Neural cell (in vitro differentiated cells): ENCODE measurements around the gene SKIC3. TPM values are rescaled to one million over a fixed set of nuclear protein-coding genes. Genes with fewer than 3 reads are reported as not detected.

Source experiments
- H2AFZ ChIP-seq: fragments of 200-600, 300-800 bp; sonication (generic), shearing (Covaris generic); 2 replicates; pipeline ENCODE4 v1.6.0; 2014; ENCODE audit warnings: low read depth, mild to moderate bottlenecking, antibody characterized with exemption, low read length, moderate library complexity
- H3F3A ChIP-seq: fragments of 200-600 bp; shearing (Covaris generic); 2 replicates; pipeline ENCODE4 v1.6.1; 2016; ENCODE audit warnings: mild to moderate bottlenecking, moderate library complexity, mixed read lengths, antibody characterized with exemption, low read length; ENCODE audit not compliant: insufficient read depth, poor library complexity, severe bottlenecking
- H3K27ac ChIP-seq: fragments of 200-600, 300-800 bp; sonication (generic), shearing (Covaris generic); 2 replicates; pipeline ENCODE4 v1.5.1; 2014; ENCODE audit warnings: mild to moderate bottlenecking, low read length, moderate library complexity
- H3K27me3 ChIP-seq: fragments of 300-800, 200-600 bp; sonication (generic), shearing (Covaris generic); 2 replicates; pipeline ENCODE4 v1.6.0; 2014; ENCODE audit warnings: mild to moderate bottlenecking, low read depth, low read length, moderate library complexity; ENCODE audit not compliant: insufficient read depth
- H3K36me3 ChIP-seq: fragments of 300-800, 200-600 bp; sonication (generic), shearing (Covaris generic); 2 replicates; pipeline ENCODE4 v1.5.1; 2014; ENCODE audit warnings: mild to moderate bottlenecking, antibody characterized with exemption, low read length, moderate library complexity; ENCODE audit not compliant: insufficient read depth
- H3K4me2 ChIP-seq: fragments of 300-800, 200-600 bp; sonication (generic), shearing (Covaris generic); 2 replicates; pipeline ENCODE4 v1.6.0; 2014; ENCODE audit warnings: mild to moderate bottlenecking, low read length
- H3K4me3 ChIP-seq: fragments of 300-800, 200-600 bp; sonication (generic), shearing (Covaris generic); 2 replicates; pipeline ENCODE4 v1.5.1; 2014; ENCODE audit warnings: mild to moderate bottlenecking, low read length, moderate library complexity
- H3K79me2 ChIP-seq: fragments of 200-600 bp; shearing (Covaris generic); replicated peaks from 2 replicates; pipeline ENCODE4 v1.6.0; 2014; ENCODE audit warnings: mild to moderate bottlenecking, low read length, moderate library complexity; ENCODE audit not compliant: insufficient read depth
- H3K9ac ChIP-seq: fragments of 300-800, 200-600 bp; sonication (generic), shearing (Covaris generic); 2 replicates; pipeline ENCODE4 v1.6.1; 2016; ENCODE audit warnings: mild to moderate bottlenecking, low read length, mixed read lengths
- H3K9me2 ChIP-seq: fragments of 200-600 bp; shearing (Covaris generic); 2 replicates; pipeline ENCODE4 v1.6.1; 2016; ENCODE audit warnings: mild to moderate bottlenecking, low read length, mixed read lengths; ENCODE audit not compliant: insufficient read depth
- H3K9me3 ChIP-seq: fragments of 200-600, 300-800 bp; sonication (generic), shearing (Covaris generic); 2 replicates; pipeline ENCODE4 v1.6.1; 2016; ENCODE audit warnings: mild to moderate bottlenecking, mixed run types, low read length, moderate library complexity, mixed read lengths
- H4K20me1 ChIP-seq: fragments of 200-600 bp; shearing (Covaris generic); 2 replicates; pipeline ENCODE4 v1.6.1; 2016; ENCODE audit warnings: mild to moderate bottlenecking, mixed run types; ENCODE audit not compliant: insufficient read depth
- EP300 ChIP-seq: fragments of 450-650 bp; conservative IDR thresholded peaks from 2 replicates; pipeline ENCODE4 v1.6.1; 2014; ENCODE audit warnings: antibody characterized with exemption, mild to moderate bottlenecking, moderate library complexity; ENCODE audit not compliant: poor library complexity, severe bottlenecking
- EZH2 ChIP-seq: fragments of 200-600, 300-800 bp; shearing (Covaris generic), sonication (generic); IDR thresholded peaks from 2 replicates; pipeline ENCODE4 v1.6.1; 2014; ENCODE audit warnings: antibody characterized with exemption, low read length, borderline replicate concordance, mild to moderate bottlenecking; ENCODE audit not compliant: insufficient read depth, poor library complexity, severe bottlenecking
- MXI1 ChIP-seq: fragments of 450-650 bp; conservative IDR thresholded peaks from 2 replicates; pipeline ENCODE4 v1.6.1; 2014; ENCODE audit warnings: antibody characterized with exemption, mild to moderate bottlenecking; ENCODE audit not compliant: poor library complexity, severe bottlenecking
- POLR2AphosphoS5 ChIP-seq: IDR thresholded peaks from 2 replicates; pipeline ENCODE4 v1.6.1; 2012
- RAD21 ChIP-seq: fragments of 450-650 bp; conservative IDR thresholded peaks from 2 replicates; pipeline ENCODE4 v1.6.1; 2014; ENCODE audit warnings: antibody characterized with exemption, mild to moderate bottlenecking, moderate library complexity
- SMC3 ChIP-seq: fragments of 450-650 bp; conservative IDR thresholded peaks from 2 replicates; pipeline ENCODE4 v1.6.1; 2014; ENCODE audit warnings: antibody characterized with exemption, mild to moderate bottlenecking, moderate library complexity; ENCODE audit not compliant: poor library complexity
- TAF1 ChIP-seq: IDR thresholded peaks from 2 replicates; pipeline ENCODE4 v1.6.1; 2012; ENCODE audit warnings: low read depth
- polyA plus RNA-seq: library from polyadenylated mRNA; depleted of rRNA; stranded (reverse); fragments of >200 nt; gene quantifications from 2 replicates; pipeline ENCODE4 v1.2.3, GENCODE V29; 2014
- TF ChIP-seq, protein P1 (sequence below): fragments of 450-650 bp; IDR thresholded peaks from 2 replicates; pipeline ENCODE4 v1.5.1; 2014; ENCODE audit warnings: antibody characterized with exemption, mild to moderate bottlenecking, moderate library complexity; ENCODE audit not compliant: poor library complexity, severe bottlenecking
- TF ChIP-seq, protein P2 (sequence below): IDR thresholded peaks from 2 replicates; pipeline ENCODE4 v1.6.1; 2012; ENCODE audit warnings: borderline replicate concordance

SKIC3 gene
- polyA plus RNA-seq, 1 donor from 2014 or later = 145 TPM

DNA sequence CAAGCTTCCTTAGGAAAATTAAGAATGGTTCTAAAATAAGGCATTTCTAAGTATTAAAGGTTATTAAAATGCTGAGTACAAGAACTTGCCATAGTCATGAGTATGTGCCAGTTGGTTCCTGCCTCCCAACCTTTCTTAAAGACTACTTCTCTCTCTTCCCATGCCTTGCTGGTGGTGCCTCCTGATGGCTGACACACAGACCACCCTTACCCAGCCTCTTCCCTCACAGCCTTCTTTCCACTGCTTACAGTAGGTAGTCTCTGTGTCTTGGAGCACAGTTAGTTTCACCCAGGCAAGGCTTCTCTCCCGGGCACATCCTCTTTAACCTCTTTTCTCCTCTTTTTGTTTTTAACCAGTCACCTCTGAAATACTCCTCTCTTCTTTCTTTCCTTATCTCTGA lies 44.5 kb upstream of the SKIC3 start:
- Histone ChIP-seq H3F3A (no peaks in the 10 kb centered on the region), H3K9ac (no peak overlapping the region), H3K79me2 (no peaks in the 10 kb centered on the region), H3K27me3 (no peaks in the 10 kb centered on the region), H3K4me2 (no peak overlapping the region), H3K9me3 (no peaks in the 10 kb centered on the region), H4K20me1 (no peaks in the 10 kb centered on the region), H3K27ac (no peak overlapping the region), H3K4me3 (no peak overlapping the region), H3K9me2 (no peaks in the 10 kb centered on the region), H3K36me3 (no peaks in the 10 kb centered on the region), H2AFZ (no peak overlapping the region)
- TF ChIP-seq MXI1 (no peak), POLR2AphosphoS5 (no peak), SMC3 (no peak), TAF1 (no peak)
- TF ChIP-seq, protein P1, sequence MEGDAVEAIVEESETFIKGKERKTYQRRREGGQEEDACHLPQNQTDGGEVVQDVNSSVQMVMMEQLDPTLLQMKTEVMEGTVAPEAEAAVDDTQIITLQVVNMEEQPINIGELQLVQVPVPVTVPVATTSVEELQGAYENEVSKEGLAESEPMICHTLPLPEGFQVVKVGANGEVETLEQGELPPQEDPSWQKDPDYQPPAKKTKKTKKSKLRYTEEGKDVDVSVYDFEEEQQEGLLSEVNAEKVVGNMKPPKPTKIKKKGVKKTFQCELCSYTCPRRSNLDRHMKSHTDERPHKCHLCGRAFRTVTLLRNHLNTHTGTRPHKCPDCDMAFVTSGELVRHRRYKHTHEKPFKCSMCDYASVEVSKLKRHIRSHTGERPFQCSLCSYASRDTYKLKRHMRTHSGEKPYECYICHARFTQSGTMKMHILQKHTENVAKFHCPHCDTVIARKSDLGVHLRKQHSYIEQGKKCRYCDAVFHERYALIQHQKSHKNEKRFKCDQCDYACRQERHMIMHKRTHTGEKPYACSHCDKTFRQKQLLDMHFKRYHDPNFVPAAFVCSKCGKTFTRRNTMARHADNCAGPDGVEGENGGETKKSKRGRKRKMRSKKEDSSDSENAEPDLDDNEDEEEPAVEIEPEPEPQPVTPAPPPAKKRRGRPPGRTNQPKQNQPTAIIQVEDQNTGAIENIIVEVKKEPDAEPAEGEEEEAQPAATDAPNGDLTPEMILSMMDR = no peak

DNA sequence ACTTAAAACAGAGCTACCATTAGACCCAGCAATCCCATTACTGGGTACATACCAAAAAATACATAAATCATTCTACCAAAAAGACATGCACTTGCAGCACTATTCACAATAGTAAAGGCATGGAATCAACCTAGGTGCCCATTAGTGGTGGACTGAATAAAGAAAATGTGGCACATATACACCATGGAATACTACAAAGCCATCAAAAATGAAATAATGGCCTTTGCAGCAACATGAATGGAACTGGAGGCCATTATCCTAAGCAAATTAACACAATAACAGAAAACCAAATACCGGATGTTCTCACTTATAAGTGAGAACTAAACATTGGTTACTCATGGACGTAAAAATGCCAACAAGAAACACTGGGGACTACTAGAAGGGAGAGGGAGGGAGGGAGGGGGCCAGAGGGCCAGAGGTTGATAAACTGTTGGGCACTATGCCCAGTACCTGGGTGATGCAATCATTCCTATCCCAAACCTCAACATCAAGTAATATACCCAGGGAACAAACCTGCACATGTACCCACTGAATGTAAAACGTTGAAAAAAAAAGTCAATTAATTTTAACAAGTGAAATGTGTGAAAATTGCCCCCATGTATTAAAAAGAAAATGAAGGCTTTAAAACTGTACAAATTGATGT lies 40.6 kb upstream of the SKIC3 start:
- no peaks in the 10 kb centered on the region for H3K79me2 ChIP-seq
- no peaks in the 10 kb centered on the region for H3K9me2 ChIP-seq

More for the DNA sequence above, 40.6 kb upstream of the SKIC3 start:
- Histone ChIP-seq H4K20me1 (no peaks in the 10 kb centered on the region), H3K4me2 (no peak overlapping the region), H3K27ac (no peak overlapping the region), H3K9ac (no peak overlapping the region), H3K4me3 (no peak overlapping the region), H3K9me3 (no peaks in the 10 kb centered on the region), H3K36me3 (no peaks in the 10 kb centered on the region), H3F3A (no peaks in the 10 kb centered on the region), H2AFZ (no peak overlapping the region), H3K27me3 (no peaks in the 10 kb centered on the region)
- TF ChIP-seq TAF1 (no peak), EP300 (no peak), EZH2 (no peak), SMC3 (no peak), MXI1 (no peak), RAD21 (no peak), POLR2AphosphoS5 (no peak)
- TF ChIP-seq, protein P1 = no peak
- TF ChIP-seq, protein P2, sequence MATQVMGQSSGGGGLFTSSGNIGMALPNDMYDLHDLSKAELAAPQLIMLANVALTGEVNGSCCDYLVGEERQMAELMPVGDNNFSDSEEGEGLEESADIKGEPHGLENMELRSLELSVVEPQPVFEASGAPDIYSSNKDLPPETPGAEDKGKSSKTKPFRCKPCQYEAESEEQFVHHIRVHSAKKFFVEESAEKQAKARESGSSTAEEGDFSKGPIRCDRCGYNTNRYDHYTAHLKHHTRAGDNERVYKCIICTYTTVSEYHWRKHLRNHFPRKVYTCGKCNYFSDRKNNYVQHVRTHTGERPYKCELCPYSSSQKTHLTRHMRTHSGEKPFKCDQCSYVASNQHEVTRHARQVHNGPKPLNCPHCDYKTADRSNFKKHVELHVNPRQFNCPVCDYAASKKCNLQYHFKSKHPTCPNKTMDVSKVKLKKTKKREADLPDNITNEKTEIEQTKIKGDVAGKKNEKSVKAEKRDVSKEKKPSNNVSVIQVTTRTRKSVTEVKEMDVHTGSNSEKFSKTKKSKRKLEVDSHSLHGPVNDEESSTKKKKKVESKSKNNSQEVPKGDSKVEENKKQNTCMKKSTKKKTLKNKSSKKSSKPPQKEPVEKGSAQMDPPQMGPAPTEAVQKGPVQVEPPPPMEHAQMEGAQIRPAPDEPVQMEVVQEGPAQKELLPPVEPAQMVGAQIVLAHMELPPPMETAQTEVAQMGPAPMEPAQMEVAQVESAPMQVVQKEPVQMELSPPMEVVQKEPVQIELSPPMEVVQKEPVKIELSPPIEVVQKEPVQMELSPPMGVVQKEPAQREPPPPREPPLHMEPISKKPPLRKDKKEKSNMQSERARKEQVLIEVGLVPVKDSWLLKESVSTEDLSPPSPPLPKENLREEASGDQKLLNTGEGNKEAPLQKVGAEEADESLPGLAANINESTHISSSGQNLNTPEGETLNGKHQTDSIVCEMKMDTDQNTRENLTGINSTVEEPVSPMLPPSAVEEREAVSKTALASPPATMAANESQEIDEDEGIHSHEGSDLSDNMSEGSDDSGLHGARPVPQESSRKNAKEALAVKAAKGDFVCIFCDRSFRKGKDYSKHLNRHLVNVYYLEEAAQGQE = no peak
